ENCODE results near the gene ATP11A. TPM values are rescaled to one million over a fixed set of nuclear protein-coding genes. Genes with fewer than 3 reads are reported as not detected.

The ATP11A gene
- total RNA-seq, 2 experiments from 2014 or later, result 42.1 to 50.7 TPM

DNA sequence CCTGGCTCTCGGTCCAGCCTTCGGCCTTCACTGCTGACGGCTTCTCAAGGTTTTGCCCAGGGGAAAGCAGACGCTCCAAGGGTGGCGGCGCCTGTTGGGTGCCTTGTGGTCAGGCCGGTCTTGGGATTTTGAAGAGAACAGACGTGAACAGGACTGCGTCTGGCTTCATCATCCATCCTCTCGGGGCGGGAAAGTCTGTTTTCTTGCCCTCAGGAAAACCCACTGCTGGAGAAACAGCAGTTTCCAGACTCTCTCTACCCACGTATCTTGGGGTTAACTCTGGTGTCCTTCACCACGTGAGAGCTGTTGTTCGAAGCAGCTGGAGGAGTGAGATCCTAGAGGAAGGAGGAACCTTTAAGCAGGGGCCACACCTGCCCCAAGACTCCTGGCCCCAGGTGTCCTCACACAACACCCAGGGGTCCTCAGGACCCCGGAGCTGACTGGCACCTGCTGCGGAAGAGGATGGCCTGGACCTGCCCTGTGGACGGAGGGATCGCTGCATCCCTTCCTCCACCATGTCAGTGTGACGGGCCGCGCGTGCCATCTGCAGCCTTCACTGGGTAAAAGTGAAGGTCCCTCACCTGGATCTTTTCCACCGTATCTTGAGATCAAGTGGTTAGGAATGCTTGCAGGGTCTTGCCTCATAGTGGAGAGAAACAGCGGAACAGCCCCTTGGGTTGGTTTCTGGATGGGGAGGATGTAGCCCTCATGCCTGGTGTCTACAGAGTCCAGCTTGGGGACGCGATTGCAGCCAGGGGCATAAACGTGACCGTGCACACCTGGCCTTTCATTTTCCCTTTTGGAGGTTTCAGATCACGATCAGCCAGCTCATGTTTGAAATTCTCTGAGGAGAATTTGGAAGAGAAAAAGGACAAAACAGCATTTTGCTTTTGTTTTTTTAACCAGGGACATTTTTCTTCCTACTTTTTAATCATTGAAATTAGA, 209.7 kb downstream of the ATP11A start:
- peaks cover 2% of the 10 kb centered on the region for H3K27me3 Mint-ChIP-seq
- no peaks in the 10 kb centered on the region for H3K36me3 Mint-ChIP-seq (ENCODE audit: low read depth)
- H3K9me3 Mint-ChIP-seq (ENCODE audit: low read depth), result no peaks in the 10 kb centered on the region
- no peaks in the 10 kb centered on the region for H3K4me1 Mint-ChIP-seq
- intact Hi-C loops (cut with DNase I, micrococcal nuclease), result no loop called here
- no peak for DNase-seq
- ChIA-PET POLR2A (no interaction called here), CTCF (interaction anchor here (0.9 kb wide), 1 partner anchor 293 kb away, joined by 3 read pairs; no protein-coding TSS in a partner anchor)
- ATAC-seq, result no peak
- no peak overlapping the region for H3K4me3 Mint-ChIP-seq
- no peak overlapping the region for H3K27ac Mint-ChIP-seq

DNA sequence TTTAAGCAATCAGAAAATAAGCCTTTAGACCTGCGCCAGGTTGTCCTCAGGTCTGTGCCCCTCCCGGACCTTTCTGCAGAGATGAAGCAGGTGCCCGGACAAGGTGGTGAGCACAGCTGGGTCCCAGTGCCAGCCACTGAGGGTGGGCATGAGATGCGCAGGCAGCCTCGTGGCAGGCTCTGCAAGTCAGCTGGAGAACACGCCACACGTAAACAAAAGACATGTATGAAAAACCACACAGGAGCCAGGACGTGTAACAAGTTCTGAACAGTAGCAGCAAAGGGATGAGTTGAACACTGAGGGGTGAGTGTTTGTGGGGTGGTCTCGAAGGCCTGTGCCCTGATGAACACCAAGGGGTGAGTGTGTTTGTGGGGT, 210.4 kb downstream of the ATP11A start:
- POLR2A ChIA-PET, result no interaction called here

DNA sequence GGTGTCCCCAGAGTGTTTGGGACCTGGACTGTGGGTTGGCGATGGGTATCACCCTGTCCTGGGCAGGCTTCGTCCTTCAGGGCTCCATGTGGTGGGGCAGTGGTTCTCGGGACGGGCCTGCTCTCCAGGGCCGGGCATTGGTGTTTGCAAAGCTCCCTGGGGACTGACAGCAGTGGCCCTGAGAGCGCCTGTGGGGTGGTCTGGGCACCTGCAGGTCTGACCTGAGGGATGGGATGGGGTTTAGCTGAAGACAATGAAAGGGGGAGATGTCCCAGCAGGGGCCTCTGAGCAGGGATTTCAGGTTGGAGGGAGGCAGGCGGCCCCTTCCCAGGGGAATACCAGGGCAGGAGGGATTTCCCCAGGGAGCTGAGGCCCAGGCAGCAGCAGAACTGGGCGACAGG, 210.9 kb downstream of the ATP11A start:
- no peak for ATAC-seq

More for the DNA sequence above, 210.4 kb downstream of the ATP11A start:
- ATAC-seq (no peak), DNase-seq (no peak)
- CTCF ChIA-PET, result interaction anchor here (0.9 kb wide), 1 partner anchor 294 kb away, joined by 3 read pairs; no protein-coding TSS in a partner anchor
- no peak overlapping the region for H3K27ac Mint-ChIP-seq
- intact Hi-C loops (cut with DNase I, micrococcal nuclease), result no loop called here
- no peaks in the 10 kb centered on the region for H3K4me1 Mint-ChIP-seq
- peaks cover 5% of the 10 kb centered on the region for H3K9me3 Mint-ChIP-seq (ENCODE audit: low read depth)
- no peak overlapping the region for H3K4me3 Mint-ChIP-seq
- H3K27me3 Mint-ChIP-seq, result peaks cover 1% of the 10 kb centered on the region
- H3K36me3 Mint-ChIP-seq (ENCODE audit: low read depth), result no peaks in the 10 kb centered on the region

DNA sequence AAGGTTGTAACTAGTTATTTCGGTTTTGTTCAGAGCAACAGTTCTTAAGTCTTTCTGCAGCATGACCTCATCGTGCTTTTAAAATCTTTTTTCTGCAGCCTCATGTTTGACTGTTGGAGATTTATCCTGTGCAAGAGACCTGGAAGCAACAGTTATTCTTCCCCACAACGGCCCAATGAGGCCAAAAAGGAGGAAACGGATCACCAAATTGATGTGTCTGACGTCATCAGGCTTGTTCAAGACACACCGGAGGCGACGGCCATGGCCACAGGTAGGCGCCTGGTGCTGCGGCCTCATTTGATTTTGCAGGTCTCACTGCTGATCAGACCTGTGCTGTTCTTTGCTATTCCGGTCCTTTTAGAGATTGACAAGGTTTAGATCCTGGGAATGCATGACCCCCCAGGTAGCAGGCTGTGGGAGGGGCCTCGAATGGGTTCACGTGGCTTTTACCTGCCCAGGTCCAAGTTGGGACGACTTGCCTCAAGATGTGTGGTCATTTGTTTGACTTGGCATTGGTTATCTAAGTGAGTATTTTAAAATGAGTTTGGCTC, 212.3 kb downstream of the ATP11A start:
- ChIA-PET CTCF (no interaction called here), POLR2A (no interaction called here)
- peaks cover 8% of the 10 kb centered on the region for H3K9me3 Mint-ChIP-seq (ENCODE audit: low read depth)
- intact Hi-C loops (cut with DNase I, micrococcal nuclease), result no loop called here
- ATAC-seq, result no peak
- no peak for DNase-seq
- H3K36me3 Mint-ChIP-seq (ENCODE audit: low read depth), result no peaks in the 10 kb centered on the region
- H3K4me1 Mint-ChIP-seq, result no peaks in the 10 kb centered on the region
- no peaks in the 10 kb centered on the region for H3K27me3 Mint-ChIP-seq
- H3K4me3 Mint-ChIP-seq, result no peak overlapping the region
- no peak overlapping the region for H3K27ac Mint-ChIP-seq

More for the DNA sequence above, 210.9 kb downstream of the ATP11A start:
- intact Hi-C loops (cut with DNase I, micrococcal nuclease), result no loop called here
- no peaks in the 10 kb centered on the region for H3K36me3 Mint-ChIP-seq (ENCODE audit: low read depth)
- no peak for DNase-seq
- peaks cover 8% of the 10 kb centered on the region for H3K9me3 Mint-ChIP-seq (ENCODE audit: low read depth)
- H3K4me1 Mint-ChIP-seq, result no peaks in the 10 kb centered on the region
- POLR2A ChIA-PET, result no interaction called here
- H3K27ac Mint-ChIP-seq, result no peak overlapping the region
- no peaks in the 10 kb centered on the region for H3K27me3 Mint-ChIP-seq
- CTCF ChIA-PET, result no interaction called here
- H3K4me3 Mint-ChIP-seq, result no peak overlapping the region

DNA sequence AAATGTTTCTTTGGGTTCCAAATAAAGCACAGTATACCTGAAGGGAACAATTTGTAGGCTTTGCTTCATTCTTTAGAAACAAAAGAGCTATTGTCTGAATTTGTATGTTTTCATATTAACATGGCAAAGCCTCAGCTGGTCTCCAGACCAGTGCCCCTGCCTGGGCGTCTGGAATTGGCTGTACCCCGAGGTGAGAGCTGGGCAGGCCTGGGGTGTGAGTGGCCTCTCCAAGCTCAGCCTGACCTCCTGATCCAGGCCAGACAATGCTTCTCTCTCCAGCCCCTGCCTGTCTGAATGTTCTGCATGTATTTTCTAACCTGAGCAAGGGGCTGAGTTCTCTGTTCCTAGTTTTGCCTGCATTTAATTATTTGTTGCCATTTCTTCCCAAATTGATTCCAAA, 212.8 kb downstream of the ATP11A start:
- Mint-ChIP-seq H3K36me3 (ENCODE audit: low read depth) (no peaks in the 10 kb centered on the region), H3K9me3 (ENCODE audit: low read depth) (peaks cover 8% of the 10 kb centered on the region), H3K4me1 (no peaks in the 10 kb centered on the region), H3K4me3 (no peak overlapping the region), H3K27me3 (no peaks in the 10 kb centered on the region), H3K27ac (no peak overlapping the region)
- intact Hi-C loops (cut with DNase I, micrococcal nuclease), result no loop called here
- POLR2A ChIA-PET, result no interaction called here
- CTCF ChIA-PET, result no interaction called here
- no peak for DNase-seq
- no peak for ATAC-seq

DNA sequence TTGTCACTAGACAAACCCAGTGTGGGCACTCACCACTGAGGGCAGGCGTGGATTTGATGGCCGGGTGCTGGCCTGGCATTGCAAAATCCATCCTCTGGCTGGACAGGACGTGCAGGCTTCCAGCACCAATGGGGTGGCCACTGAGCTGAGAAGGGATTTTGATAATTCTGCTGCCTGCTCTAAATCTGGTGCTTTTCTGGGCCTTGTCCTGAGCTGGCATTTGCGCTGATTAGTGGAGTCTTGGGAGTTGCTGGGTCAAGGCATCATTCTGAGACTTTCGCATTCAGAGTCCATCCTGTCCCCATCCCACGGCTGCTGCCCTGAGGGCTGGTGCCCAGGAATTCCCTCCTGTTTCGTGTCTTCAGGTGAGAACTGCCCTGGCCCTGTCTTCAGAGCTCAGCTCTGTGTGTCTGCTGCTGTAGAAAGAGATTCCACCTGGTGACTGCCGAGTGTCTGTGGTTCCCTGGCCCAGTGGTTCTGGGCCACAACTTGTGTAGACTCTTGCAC, 213.3 kb downstream of the ATP11A start:
- ATAC-seq, result no peak
- Mint-ChIP-seq H3K4me3 (no peak overlapping the region), H3K27me3 (no peaks in the 10 kb centered on the region), H3K4me1 (no peaks in the 10 kb centered on the region), H3K36me3 (ENCODE audit: low read depth) (no peaks in the 10 kb centered on the region), H3K27ac (no peak overlapping the region), H3K9me3 (ENCODE audit: low read depth) (peaks cover 8% of the 10 kb centered on the region)
- CTCF ChIA-PET, result no interaction called here
- intact Hi-C loops (cut with DNase I, micrococcal nuclease), result no loop called here
- POLR2A ChIA-PET, result no interaction called here
- no peak for DNase-seq

DNA sequence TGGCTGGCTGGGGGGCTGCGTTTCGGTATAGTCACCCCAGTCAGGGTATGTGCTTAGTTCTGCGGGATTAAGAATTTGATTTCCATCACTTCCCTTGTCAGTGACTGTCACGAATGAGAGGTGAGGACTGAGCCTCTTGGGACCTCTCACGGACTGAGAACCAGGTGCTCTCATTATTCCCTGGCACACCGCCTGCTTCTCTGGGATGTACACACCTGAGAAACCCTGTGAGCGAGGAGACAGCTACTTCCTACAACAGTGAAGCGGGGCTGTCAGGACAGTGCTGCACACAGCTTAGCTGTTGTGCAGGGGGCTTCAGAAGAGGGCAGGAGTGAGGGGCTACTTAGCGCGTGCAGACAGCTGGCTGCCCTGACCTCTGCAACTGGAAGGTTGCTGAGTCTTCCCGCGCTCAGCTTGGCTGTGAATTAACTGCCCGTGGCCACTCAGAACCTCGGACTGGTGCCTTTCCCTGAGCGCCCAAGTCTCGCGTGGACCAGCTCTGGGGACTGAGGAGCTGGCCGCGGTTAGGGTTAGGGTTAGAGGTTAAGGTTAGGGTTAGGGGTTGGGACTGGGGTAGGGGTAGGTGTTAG, 213.9 kb downstream of the ATP11A start:
- peaks cover 8% of the 10 kb centered on the region for H3K9me3 Mint-ChIP-seq (ENCODE audit: low read depth)
- H3K4me1 Mint-ChIP-seq, result no peaks in the 10 kb centered on the region
- intact Hi-C loops (cut with DNase I, micrococcal nuclease), result no loop called here
- CTCF ChIA-PET, result interaction anchor here (1.1 kb wide), 1 partner anchor 13 kb away, joined by 3 read pairs; no protein-coding TSS in a partner anchor
- POLR2A ChIA-PET, result no interaction called here
- no peak overlapping the region for H3K27ac Mint-ChIP-seq
- no peak for DNase-seq
- no peaks in the 10 kb centered on the region for H3K27me3 Mint-ChIP-seq
- no peak overlapping the region for H3K4me3 Mint-ChIP-seq
- no peaks in the 10 kb centered on the region for H3K36me3 Mint-ChIP-seq (ENCODE audit: low read depth)
- ATAC-seq, result no peak

DNA sequence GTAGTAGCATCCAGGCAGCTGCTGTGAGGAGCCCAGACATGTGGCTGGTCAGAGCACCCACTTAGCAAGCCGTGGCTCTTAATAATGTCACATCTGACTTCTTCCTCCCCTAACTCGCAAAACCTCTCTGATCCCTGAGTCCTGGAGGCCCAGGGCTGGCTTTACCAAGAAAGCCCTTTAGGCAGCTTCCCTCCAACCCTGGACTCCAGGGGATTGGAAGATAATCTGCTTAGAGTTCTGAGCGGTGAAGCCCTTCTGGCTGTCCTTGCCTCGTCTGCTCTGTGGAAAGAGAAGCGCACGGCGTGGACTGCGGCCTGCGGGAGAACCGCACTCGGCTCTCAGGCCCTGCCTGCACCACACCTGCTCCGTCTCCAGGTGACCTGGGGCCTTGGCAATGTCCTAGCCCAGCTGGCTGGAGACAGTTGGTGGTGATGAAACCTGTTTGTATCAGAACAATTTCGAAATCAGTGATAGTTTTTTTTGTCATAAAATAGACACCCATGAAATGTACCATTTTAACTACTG, 214.7 kb downstream of the ATP11A start:
- CTCF ChIA-PET, result interaction anchor here (1.1 kb wide), 1 partner anchor 14 kb away, joined by 3 read pairs; no protein-coding TSS in a partner anchor
- H3K27me3 Mint-ChIP-seq, result no peaks in the 10 kb centered on the region
- DNase-seq, result no peak
- no peak overlapping the region for H3K27ac Mint-ChIP-seq
- H3K4me3 Mint-ChIP-seq, result no peak overlapping the region
- no peak for ATAC-seq
- H3K4me1 Mint-ChIP-seq, result no peaks in the 10 kb centered on the region
- no peaks in the 10 kb centered on the region for H3K36me3 Mint-ChIP-seq (ENCODE audit: low read depth)
- POLR2A ChIA-PET, result no interaction called here
- intact Hi-C loops (cut with DNase I, micrococcal nuclease), result no loop called here
- H3K9me3 Mint-ChIP-seq (ENCODE audit: low read depth), result peaks cover 8% of the 10 kb centered on the region

DNA sequence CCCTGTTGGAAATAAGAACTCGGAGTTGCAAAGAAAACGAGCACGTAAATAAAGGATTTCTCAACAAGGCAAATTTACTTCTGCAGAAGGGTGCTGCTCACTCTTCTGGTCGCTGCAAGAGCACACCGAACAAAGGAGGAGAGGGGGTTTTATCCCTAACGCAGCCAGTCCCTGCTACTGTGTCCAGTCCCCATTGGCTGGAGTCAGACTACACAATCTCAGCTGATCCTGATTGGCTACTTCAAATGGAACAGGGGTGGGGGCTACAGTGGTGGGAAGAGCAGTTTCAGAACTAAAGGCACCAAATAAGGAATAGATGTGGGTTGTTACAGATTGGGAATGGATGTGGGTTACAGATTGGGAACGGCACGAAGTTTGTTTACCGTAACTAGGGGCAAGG, 215.2 kb downstream of the ATP11A start:
- intact Hi-C loops (cut with DNase I, micrococcal nuclease), result no loop called here
- no peaks in the 10 kb centered on the region for H3K36me3 Mint-ChIP-seq (ENCODE audit: low read depth)
- no peak overlapping the region for H3K27ac Mint-ChIP-seq
- peaks cover 8% of the 10 kb centered on the region for H3K9me3 Mint-ChIP-seq (ENCODE audit: low read depth)
- H3K4me1 Mint-ChIP-seq, result no peaks in the 10 kb centered on the region
- ATAC-seq (no peak), DNase-seq (no peak)
- no peaks in the 10 kb centered on the region for H3K27me3 Mint-ChIP-seq
- no peak overlapping the region for H3K4me3 Mint-ChIP-seq
- ChIA-PET POLR2A (no interaction called here), CTCF (no interaction called here)

DNA sequence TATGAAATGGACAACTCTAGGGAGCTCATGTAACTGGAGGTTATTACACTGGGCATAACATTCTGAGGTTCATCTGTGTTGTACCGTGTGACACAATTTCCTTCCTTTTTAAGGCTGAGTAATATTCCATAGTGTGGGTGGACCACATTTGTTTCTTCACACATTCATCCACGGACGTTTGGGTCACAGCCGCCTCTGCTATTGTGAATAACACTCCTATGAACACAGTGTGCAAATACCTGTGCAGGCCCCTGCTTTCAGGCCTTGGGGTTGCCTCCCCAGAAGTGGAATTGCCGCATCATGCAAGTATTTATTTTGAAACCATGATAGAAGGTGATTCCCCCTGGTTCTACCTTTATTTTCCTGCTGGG, 215.8 kb downstream of the ATP11A start:
- Mint-ChIP-seq H3K36me3 (ENCODE audit: low read depth) (no peaks in the 10 kb centered on the region), H3K9me3 (ENCODE audit: low read depth) (peaks cover 8% of the 10 kb centered on the region), H3K4me3 (no peak overlapping the region), H3K27ac (no peak overlapping the region), H3K27me3 (no peaks in the 10 kb centered on the region), H3K4me1 (no peaks in the 10 kb centered on the region)
- CTCF ChIA-PET, result no interaction called here
- intact Hi-C loops (cut with DNase I, micrococcal nuclease), result no loop called here
- DNase-seq (no peak), ATAC-seq (peak; percentile 23)
- POLR2A ChIA-PET, result no interaction called here

DNA sequence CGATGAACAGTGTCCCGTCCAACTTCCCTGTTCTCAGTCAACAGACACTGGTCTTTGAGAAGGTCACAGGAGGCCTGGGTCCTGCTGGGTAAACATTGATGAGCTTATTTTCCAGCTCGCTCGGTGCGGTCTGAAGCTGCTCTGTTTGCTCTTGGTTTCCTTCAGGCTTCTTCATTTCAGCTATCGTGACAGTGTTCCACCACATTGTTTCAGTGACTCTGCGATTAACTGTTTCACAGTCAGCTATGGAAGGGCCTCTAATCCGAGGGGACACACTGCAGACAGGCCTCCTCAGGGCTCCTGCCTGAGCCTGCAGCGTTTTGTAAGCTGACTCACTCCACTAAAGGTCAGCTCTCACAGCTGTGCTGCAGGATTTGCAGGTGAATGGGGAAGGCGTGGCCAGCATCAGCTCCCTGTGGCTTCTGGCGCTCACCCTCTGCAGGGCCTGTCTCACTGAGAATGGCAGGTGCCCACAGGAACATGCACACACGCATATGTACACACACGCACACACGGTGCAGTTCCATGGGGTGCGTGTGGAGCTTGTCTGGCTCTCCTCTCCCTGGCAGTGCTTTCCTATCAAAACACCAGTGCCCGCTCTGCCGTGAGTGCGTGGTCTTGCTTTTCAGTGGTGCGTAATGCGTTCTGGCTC, 216.3 kb downstream of the ATP11A start:
- H3K27me3 Mint-ChIP-seq, result no peaks in the 10 kb centered on the region
- H3K4me3 Mint-ChIP-seq, result no peak overlapping the region
- ATAC-seq (no peak), DNase-seq (no peak)
- H3K4me1 Mint-ChIP-seq, result no peaks in the 10 kb centered on the region
- intact Hi-C loops (cut with DNase I, micrococcal nuclease), result no loop called here
- no peaks in the 10 kb centered on the region for H3K36me3 Mint-ChIP-seq (ENCODE audit: low read depth)
- POLR2A ChIA-PET, result no interaction called here
- no peak overlapping the region for H3K27ac Mint-ChIP-seq
- CTCF ChIA-PET, result interaction anchor here (0.7 kb wide), 1 partner anchor 415 kb away, joined by 3 read pairs; no protein-coding TSS in a partner anchor
- H3K9me3 Mint-ChIP-seq (ENCODE audit: low read depth), result peaks cover 8% of the 10 kb centered on the region

Data from activated CD4-positive, alpha-beta T cell treated with anti-CD3 and anti-CD28 coated beads for 36 hours (primary cell).